Hepatocyte (in vitro differentiated cells): Measurements from ENCODE around the gene TCF19.

ENCODE experiments used
- CTCF ChIP-seq: fragments of 200-600 bp; sonication (generic); IDR thresholded peaks from 2 replicates; pipeline ENCODE4 v1.5.1; 2016; ENCODE audit warnings: antibody characterized with exemption, mild to moderate bottlenecking; ENCODE audit not compliant: poor library complexity
- EZH2 ChIP-seq: fragments of 200-600 bp; sonication (generic); IDR thresholded peaks from 2 replicates; pipeline ENCODE4 v1.6.1; 2016; ENCODE audit warnings: antibody characterized with exemption, mild to moderate bottlenecking, borderline replicate concordance
- EZH2phosphoT487 ChIP-seq: fragments of 200-600 bp; sonication (generic); IDR thresholded peaks from one replicate; pipeline ENCODE4 v1.6.1; 2018; ENCODE audit warnings: antibody characterized with exemption, mild to moderate bottlenecking, low read depth, moderate library complexity; ENCODE audit not compliant: unreplicated experiment, severe bottlenecking

GRCh38 chr6:31210123-31210522, 51.7 kb downstream of the TCF19 start:
- no peak for TF ChIP-seq EZH2
- no peak for TF ChIP-seq CTCF
- TF ChIP-seq EZH2phosphoT487: no peak
